GM18505 (cell line): ENCODE measurements around the gene CBX5.
"Not testable (repeated sequence)": the region's sequence is repeated elsewhere in the genome, so short reads cannot be mapped to it uniquely, and the experiment has no call there.

Experiments
- ATAC-seq: cut with Tn5 transposase; IDR thresholded peaks from one replicate; pipeline ENCODE4 v1.9.1; 2021; ENCODE audit not compliant: unreplicated experiment
- POLR2A ChIP-seq: IDR thresholded peaks from 4 replicates; pipeline ENCODE4 v1.6.1; 2011; ENCODE audit warnings: borderline replicate concordance; ENCODE audit not compliant: insufficient read depth, insufficient read length; ENCODE audit errors: extremely low read depth

CBX5 gene

DNA sequence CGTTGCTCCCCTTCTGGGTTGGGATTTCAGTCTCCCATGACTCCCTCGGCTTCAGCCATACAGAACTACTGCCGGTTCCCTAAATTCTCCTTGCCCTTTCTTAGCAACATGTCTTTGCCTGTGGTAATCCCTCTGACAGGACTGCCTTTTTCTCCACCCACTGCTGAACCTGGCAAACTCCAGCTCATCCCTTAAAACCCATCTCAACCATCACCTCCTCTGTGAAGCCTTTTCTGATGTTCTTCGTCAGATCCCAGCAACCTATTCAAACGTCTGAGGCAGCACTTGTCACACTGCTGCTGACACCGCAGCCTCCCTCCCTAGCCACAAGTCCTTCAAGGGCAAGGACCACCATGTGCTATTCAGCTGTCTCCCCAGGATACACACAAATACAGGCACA lies 80.9 kb downstream of the CBX5 start:
- ATAC-seq = no peak
- TF ChIP-seq POLR2A = no peak

DNA sequence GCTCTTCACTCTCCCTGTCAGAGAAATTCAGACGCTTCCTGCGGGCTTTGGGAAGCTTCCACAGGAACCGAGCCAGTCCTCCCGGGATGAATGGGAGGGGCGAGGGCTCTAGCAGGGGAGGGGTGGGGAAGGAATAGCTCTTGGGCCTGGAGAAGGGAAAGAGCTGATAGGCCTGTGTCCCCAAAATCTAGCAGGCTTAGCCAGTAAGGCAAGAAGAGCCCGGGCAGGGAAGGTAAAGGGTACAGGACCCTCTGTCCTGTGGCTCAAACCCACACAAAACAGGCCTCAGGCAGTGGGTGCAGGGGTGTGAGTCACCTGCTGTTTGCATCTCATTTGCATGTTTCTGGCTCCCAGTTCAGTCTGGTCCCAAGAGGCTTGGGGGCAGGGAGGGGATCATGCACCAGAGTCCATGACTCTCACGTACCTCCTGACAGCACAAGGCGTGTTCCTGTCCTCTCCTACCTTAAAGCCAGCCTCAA lies 82.5 kb downstream of the CBX5 start:
- no peak for TF ChIP-seq POLR2A
- no peak for ATAC-seq

DNA sequence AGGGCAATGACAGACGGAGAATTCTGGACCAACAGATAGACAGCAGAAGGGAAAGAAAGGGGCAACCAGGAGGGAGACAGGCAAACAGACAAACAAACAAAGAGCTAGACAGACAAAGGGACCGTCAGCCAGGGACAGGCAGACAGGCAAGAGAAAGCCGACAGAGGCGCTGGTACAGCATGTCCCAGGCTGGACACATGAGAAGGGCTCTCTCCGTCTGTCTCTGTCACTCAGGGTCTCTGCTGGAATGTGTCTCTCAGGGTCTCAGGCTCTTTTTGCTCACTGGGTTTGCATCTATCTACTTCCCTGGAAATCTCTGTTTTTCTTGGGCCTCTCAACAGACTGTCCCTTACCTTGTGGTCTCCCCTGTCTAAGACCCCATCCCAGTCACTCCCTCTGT lies 82.9 kb downstream of the CBX5 start:
- ATAC-seq = no peak
- TF ChIP-seq POLR2A = no peak

DNA sequence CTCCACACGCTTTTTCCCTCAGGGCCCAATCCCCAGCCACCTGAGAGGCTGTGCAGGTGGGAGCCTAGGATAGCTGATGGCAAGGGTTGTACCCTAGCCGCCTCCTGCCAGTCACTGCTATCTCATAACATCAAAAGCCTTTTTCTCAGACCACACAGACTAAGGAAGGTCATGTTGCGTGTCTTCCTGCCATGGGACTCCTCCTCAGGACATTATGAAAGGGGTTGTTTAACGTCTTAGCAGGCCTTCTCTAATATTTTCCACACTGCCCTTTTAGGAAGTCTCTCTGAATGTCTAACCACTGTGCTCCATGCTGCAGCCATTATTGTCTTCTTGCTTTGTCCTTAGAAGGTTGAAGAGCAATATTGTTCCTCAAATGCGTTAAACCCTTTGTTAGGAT lies 83.5 kb downstream of the CBX5 start:
- no peak for ATAC-seq
- TF ChIP-seq POLR2A = no peak

DNA sequence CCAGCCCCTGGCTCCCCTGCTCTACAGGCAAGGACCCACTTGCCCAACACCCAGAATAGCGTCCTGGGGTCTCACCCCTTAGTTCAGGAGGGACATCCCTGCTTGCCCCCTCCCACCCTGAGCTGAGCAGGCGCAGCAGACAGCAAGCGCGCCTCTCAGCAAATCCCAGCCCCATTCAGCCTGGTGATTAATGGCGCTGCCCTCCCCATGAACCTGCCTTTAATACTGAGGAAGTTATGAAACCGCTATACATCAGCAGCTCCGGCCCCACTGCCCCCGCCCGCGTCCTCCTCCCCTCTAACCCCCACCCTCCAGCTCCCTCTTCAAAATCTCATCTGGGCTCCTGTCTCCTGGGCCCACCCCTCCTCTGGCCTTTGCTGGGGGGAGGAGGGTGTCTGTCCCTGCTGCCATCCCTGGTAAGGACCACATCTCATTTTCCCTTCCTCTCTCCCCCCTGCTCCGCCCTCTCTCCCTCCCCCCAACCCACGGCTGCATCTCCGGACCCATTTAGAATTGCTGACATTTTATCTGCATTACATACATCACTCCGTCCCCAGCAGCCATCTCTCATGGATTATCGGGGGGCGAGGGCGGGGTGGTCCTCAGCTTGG lies 84.1 kb downstream of the CBX5 start:
- no peak for TF ChIP-seq POLR2A
- no peak for ATAC-seq

DNA sequence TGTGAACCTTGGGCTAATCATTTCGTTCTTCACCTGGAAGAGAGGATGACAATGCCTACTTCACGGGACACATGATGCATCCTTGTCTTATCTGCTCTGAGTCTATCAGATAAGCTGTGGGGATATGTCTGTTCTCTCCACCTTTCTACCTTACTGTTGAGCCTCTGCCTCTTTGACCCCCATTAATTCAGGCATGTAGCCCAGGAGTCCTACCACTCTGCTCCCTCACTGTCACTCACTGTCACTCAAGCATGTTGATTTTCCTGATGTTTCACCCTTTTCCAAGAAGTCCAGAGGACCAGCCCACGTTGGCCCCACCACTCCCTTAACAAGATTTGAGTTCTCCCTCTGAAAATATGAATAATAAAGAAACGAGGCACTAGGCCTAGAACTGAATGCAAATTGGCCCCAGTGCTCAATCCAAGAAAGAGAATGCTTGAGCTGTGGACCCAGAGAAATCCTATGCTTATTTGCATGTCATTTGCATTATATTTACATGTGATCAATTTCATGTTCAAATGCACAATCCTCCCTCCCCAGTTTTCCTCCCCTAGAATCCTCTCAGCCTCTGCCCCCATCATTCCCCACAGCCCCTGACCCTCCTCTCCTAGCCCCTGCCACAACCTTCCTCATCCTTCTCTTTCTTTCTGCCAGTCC lies 84.7 kb downstream of the CBX5 start:
- no peak for TF ChIP-seq POLR2A
- no peak for ATAC-seq

DNA sequence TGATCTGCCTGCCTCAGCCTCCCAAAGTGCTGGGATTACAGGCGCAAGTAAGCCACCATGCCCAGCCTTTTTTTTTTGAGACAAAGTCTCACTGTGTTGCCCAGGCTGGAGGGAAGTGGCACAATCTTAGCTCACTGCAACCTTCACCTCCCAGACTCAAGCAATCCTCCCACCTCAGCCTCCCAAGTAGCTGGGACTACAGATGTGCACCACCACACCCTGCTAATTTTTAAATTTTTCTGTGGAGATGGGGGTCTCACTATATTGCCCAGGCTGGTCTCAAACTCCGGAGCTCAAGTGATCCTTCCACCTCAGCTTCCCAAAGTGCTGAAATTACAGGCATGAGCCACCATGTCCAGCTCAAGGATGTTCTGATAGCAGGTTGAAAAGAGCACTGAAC lies 85.3 kb downstream of the CBX5 start:
- not testable (repeated sequence) for ATAC-seq

DNA sequence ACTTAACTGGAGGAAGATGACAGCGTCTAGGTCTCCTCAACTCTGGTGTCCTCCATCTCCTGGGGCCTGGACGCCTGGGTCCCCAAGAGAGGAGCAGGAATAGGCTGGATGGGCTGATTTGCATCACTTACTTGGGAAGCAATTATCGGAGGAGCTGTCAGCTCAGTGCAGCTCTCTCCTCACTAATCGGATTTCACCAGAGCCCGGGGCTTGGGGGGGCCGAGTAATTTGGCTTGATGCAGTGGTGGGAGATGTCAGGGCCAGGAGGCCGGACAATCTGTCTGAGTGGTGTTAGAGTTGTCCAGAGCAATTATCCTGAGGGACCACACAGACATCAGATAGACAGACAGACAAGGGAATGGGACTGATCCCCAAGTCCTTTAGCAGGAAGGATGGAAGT lies 86.5 kb downstream of the CBX5 start:
- TF ChIP-seq POLR2A = no peak
- no peak for ATAC-seq

DNA sequence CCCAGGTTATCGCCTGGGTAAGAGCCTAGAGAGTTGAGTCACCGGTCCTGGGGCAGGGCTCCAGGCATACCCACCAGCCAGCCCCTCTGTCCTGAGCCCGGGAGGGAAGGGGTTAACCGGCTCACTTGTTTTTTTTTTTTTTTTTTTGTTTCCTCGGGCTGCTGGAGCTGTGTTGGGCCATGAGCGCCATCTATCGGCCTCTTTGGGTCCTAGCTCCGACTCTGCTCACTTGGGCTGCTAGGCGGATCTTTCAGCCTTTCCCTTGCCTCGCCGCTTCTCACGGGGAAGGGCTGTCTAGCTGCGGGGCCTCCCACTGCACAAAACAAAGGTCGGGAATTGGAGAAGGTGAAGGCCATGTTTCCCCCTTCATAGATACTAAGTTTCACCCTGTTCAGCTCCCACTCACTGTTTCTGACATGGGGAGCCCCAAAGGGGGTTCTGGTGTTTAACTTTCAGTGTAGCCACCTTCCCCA lies 88.3 kb downstream of the CBX5 start:
- TF ChIP-seq POLR2A = no peak
- no peak for ATAC-seq

DNA sequence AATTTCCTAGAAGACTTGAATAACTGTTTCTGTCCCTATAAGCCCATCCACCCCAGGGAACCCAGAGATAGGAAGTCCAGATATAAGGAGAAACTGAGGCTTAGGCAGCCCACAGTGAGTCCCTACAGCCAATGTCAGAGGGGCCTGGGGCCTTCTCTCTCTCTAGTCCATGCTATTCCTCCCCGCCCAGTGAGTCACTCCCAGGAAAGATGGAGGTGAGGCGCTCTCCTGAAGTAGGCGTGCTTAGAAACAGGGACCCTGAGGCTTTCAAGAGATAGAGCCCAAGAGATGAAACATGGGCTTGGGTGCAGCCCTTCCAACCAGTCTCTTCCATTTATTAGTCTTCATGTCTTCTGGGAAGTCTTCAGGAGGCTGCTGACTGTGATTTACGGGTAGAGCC lies 88.8 kb downstream of the CBX5 start:
- TF ChIP-seq POLR2A = no peak
- ATAC-seq = no peak

DNA sequence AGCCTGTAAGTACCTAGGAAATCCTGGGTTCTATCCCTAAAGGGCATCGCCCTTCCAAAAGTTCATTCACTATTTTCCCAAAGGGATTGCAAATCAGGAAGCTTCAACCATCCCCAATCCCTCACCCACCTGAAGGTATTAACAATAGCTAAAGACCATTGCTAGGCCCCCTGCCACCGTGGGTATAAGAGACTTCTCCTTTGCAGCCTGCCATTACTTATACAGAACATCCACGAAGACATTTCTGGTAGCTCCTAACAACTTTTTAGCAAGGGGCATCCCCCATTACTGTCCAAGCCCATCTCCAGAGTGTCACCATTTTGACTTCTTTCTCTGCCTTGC lies 90.8 kb downstream of the CBX5 start:
- no peak for TF ChIP-seq POLR2A
- ATAC-seq = no peak

DNA sequence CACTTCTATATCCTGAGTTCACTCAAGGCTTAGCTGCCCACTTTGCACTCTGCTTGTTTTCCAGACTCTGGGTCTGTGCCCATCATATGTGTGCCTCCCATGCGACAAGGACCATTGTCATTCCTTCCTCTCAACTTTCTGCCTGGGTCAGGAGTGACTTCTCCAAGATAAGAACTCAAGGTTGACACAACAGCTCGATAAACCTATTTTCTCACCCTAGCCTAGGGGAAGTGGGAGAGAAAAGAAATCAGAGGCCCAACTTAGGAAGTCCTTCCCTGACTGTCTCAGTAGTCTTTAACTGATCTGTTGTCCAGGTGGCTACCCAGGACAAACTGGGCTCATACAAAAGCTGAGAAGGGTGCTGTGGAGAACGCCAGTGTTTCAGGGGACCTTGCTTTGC lies 92.8 kb downstream of the CBX5 start:
- TF ChIP-seq POLR2A = no peak
- no peak for ATAC-seq

DNA sequence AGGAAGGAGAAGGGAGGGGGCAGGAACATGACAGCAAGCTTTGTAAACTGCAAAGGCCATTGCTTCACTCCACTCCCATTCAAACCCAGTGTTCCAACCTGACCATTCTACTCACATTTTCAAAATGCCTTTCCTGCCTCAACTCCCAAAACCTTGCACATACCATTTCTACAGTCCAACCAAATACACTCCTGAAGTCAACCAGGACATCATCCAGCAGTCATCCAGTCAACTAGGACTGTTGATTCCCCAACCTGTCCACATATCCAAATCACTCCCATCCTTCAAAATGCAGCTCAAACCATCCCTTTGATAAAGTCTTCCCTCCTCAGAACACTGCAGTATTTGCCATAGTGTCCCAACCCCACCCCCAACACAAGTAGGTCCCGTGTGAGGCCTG lies 94.0 kb downstream of the CBX5 start:
- no peak for ATAC-seq
- TF ChIP-seq POLR2A = no peak

DNA sequence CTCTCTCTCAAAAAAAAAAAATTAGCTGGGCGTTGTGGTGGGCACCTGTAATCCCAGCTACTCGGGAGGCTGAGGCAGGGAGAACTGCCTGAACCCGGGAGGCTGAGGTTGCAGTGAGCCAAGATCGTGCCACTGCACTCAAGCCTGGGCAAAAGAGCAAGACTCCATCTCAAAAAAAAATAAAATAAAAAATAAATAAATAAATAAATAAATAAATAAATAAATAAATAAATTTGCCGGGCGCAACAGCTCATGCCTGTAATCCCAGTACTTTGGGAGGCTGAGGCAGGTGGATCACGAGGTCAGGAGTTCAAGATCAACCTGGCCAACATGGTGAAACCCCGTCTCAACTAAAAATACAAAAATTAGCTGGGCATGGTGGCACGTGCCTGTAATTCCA lies 94.6 kb downstream of the CBX5 start:
- not testable (repeated sequence) for ATAC-seq
